Upper lobe of left lung (tissue), 4 donors: ENCODE measurements around the gene ASIC1.

Source experiments
- POLR2A ChIP-seq, 4 donors: fragments of 450-650 bp; IDR thresholded peaks; one replicate each; pipeline ENCODE4 v1.5.1; 2016 to 2017; ENCODE audit warnings: antibody characterized with exemption in 4 of 4, mild to moderate bottlenecking in 2 of 4
- TF ChIP-seq, protein P1 (sequence below), 6 experiments: fragments of 450-650 bp in 4 of 6; fragments of 200-600 bp in 2 of 6; sonication (generic) in 2 of 6; IDR thresholded peaks; one replicate each; pipeline ENCODE4 v1.5.1; 2016 to 2019; ENCODE audit warnings: antibody characterized with exemption in 6 of 6

DNA sequence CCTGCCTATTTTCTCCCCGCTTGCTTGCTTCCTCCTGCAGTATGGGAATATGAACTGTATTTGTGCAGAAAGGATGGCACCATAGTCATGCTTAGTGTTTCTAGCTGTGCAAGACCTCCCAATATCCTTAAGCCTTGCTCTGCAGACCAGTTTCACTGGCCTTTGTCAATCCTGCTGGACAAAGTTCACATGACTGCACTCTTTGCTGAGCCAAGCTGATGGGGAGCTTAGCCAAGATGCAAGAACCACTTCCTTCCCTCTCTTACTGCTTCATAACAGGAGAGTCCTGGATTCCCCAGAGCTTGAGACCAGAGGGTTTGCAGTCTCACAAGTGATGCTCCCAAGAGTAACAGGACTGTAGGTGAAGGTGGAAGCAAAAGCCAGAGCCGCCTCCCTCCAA lies 3.8 kb downstream of the ASIC1 start:
- TF ChIP-seq, protein P1, sequence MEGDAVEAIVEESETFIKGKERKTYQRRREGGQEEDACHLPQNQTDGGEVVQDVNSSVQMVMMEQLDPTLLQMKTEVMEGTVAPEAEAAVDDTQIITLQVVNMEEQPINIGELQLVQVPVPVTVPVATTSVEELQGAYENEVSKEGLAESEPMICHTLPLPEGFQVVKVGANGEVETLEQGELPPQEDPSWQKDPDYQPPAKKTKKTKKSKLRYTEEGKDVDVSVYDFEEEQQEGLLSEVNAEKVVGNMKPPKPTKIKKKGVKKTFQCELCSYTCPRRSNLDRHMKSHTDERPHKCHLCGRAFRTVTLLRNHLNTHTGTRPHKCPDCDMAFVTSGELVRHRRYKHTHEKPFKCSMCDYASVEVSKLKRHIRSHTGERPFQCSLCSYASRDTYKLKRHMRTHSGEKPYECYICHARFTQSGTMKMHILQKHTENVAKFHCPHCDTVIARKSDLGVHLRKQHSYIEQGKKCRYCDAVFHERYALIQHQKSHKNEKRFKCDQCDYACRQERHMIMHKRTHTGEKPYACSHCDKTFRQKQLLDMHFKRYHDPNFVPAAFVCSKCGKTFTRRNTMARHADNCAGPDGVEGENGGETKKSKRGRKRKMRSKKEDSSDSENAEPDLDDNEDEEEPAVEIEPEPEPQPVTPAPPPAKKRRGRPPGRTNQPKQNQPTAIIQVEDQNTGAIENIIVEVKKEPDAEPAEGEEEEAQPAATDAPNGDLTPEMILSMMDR (IDR thresholded peaks at IDR 0.05): no peak
- TF ChIP-seq POLR2A (IDR thresholded peaks at IDR 0.05): no peak
